ENCODE data around the gene PPIE. TPM values are rescaled to one million over a fixed set of nuclear protein-coding genes. Genes with fewer than 3 reads are reported as not detected.
"Not testable (repeated sequence)": the region's sequence is repeated elsewhere in the genome, so short reads cannot be mapped to it uniquely, and the experiment has no call there.

PPIE gene
- total and polyA plus RNA-seq, 7 experiments from 2014 or later = 52.3 to 119 (median 72.7) TPM

DNA sequence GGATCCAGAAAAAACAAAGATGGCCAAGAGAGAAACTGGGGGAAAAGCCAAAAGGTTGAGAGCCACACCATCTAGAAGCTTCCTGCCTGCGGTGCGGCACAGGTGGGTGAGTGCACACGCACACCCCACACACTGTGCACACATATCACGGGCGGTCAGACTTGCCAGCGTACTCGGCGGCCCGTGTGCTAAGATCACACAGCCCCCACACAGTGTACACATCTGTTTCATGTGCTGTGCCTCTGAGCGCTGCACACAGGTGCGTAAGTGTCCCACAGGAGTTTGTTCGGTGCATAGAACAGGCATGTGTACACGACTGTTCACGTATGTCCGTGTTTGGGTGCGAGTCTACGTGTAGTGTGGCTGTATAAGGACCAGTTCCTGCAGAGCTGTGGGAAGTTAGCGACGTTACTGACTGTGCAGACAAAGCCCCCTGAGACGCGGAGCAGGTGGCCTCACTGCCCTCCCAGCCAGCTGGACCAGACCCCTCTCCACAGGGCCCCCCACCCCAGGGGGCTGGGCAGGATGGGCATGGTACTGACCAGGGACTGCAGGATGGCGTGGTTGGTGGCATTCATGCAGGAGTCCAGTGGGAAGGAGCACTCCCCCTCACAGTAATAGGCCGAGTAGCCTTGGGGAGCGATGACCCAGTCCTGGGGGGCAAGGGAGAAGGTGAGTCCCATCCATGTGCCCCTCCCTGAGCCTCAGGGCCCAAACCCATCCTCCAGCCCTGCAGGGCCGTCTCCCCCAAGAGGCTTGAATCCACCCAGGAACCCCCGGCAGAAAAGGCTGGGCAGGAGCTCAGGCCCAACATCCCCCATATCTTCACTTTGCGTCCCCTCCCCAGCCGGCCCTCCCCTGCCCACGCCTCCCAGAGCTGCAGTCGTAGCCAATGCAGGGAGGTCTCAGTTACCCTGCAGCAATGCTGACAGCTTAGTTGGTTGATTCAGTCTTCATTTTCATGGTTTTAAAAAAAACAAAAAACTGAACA lies 24.2 kb downstream of the PPIE start:
- POLR2A ChIA-PET = no interaction called here
- no peak overlapping the region for H3K4me3 ChIP-seq (ENCODE audit: low read length)
- no peaks in the 10 kb centered on the region for H3K4me1 ChIP-seq (ENCODE audit: control insufficient read depth in 2 of 2, insufficient read depth in 2 of 2, low read length in 2 of 2)
- H3K27me3 ChIP-seq (ENCODE audit: control insufficient read depth in 2 of 2, insufficient read depth in 2 of 2, low read length in 2 of 2) = no peaks in the 10 kb centered on the region
- Mint-ChIP-seq H3K4me1 (peaks cover 0 to 3% (median 0%) of the 10 kb centered on the region in 7 donors), H3K27me3 (no peaks in the 10 kb centered on the region), H3K9me3 (no peaks in the 10 kb centered on the region), H3K27ac (no peak overlapping the region), H3K4me3 (no peak overlapping the region), H3K36me3 (peaks cover 2 to 18% (median 9%) of the 10 kb centered on the region in 5 donors)
- intact Hi-C loops (cut with micrococcal nuclease) = no loop called here
- no peaks in the 10 kb centered on the region for H3K9me3 ChIP-seq (ENCODE audit: control insufficient read depth in 2 of 3, low read length in 3 of 3)
- CTCF ChIA-PET = no interaction called here
- DNase-seq (no peak), ATAC-seq (no peak)
- H3K27ac ChIP-seq (ENCODE audit: low read depth, low read length) = no peak overlapping the region
- peaks cover 0 to 35% (median 6%) of the 10 kb centered on the region in 3 experiments for H3K36me3 ChIP-seq (ENCODE audit: control insufficient read depth in 2 of 3, insufficient read depth in 3 of 3, low read length in 3 of 3)

DNA sequence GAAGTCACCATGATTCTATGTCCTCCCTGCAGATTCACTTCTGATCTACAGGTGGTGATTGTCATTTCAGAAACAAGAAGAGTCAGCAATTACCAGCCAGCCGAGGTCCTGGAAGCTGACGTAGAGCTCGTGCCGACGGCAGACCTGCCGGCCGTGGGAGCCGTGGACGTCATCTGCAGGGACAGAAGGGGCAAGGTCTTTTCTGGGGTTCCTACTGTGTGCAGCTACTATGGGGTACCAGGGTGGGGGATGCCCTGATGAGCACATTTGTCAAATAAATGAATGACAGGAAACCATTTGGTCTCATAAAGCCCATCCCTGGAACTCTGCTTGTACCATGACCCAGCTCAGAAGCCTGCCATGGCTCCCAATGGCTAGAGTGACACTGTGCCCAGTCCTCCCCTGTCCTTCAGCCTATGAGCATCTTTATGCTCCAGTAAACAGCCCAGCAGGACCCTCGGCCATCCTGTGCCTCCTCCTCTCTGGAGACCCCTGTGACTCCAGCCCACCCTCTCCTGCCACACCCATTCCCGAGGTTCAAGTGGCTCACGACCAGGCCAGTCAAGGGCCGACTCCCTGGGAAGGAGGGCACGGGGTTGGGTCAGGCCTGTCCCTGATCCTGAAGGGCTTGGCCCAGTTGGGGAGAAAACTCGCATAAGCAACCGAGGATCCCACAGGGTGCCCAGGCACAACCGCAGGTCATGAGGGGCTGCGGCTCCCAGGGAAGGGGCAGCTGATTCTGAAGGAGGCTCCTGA lies 25.1 kb downstream of the PPIE start:
- H3K27me3 Mint-ChIP-seq; H3K4me1 Mint-ChIP-seq; intact Hi-C loops (cut with micrococcal nuclease); DNase-seq; CTCF ChIA-PET; POLR2A ChIA-PET; H3K4me3 Mint-ChIP-seq; H3K4me1 ChIP-seq (ENCODE audit: control insufficient read depth in 2 of 2, insufficient read depth in 2 of 2, low read length in 2 of 2); H3K9me3 ChIP-seq (ENCODE audit: control insufficient read depth in 2 of 3, low read length in 3 of 3); H3K27ac Mint-ChIP-seq; H3K9me3 Mint-ChIP-seq; ATAC-seq; H3K27ac ChIP-seq (ENCODE audit: low read depth, low read length); H3K27me3 ChIP-seq (ENCODE audit: control insufficient read depth in 2 of 2, insufficient read depth in 2 of 2, low read length in 2 of 2); H3K4me3 ChIP-seq (ENCODE audit: low read length): not testable (repeated sequence)
- peaks cover 0 to 25% (median 6%) of the 10 kb centered on the region in 3 experiments for H3K36me3 ChIP-seq (ENCODE audit: control insufficient read depth in 2 of 3, insufficient read depth in 3 of 3, low read length in 3 of 3)
- peaks cover 0 to 12% (median 9%) of the 10 kb centered on the region in 5 donors for H3K36me3 Mint-ChIP-seq

- H3K4me3 ChIP-seq (ENCODE audit: low read length); H3K4me3 Mint-ChIP-seq; ATAC-seq; H3K36me3 Mint-ChIP-seq; H3K4me1 Mint-ChIP-seq; H3K4me1 ChIP-seq (ENCODE audit: control insufficient read depth in 2 of 2, insufficient read depth in 2 of 2, low read length in 2 of 2); H3K27me3 Mint-ChIP-seq; intact Hi-C loops (cut with micrococcal nuclease); POLR2A ChIA-PET; DNase-seq; H3K9me3 ChIP-seq (ENCODE audit: control insufficient read depth in 2 of 3, low read length in 3 of 3); H3K27ac Mint-ChIP-seq; CTCF ChIA-PET; H3K27ac ChIP-seq (ENCODE audit: low read depth, low read length); H3K27me3 ChIP-seq (ENCODE audit: control insufficient read depth in 2 of 2, insufficient read depth in 2 of 2, low read length in 2 of 2); H3K9me3 Mint-ChIP-seq: not testable (repeated sequence)
- peaks cover 0 to 18% (median 2%) of the 10 kb centered on the region in 3 experiments for H3K36me3 ChIP-seq (ENCODE audit: control insufficient read depth in 2 of 3, insufficient read depth in 3 of 3, low read length in 3 of 3)
Observed at GRCh38 chr1:39764512-39764911, 25.8 kb downstream of the PPIE start.

- H3K36me3 ChIP-seq (ENCODE audit: control insufficient read depth in 2 of 3, insufficient read depth in 3 of 3, low read length in 3 of 3); H3K4me1 Mint-ChIP-seq; H3K36me3 Mint-ChIP-seq; H3K27me3 Mint-ChIP-seq; H3K27me3 ChIP-seq (ENCODE audit: control insufficient read depth in 2 of 2, insufficient read depth in 2 of 2, low read length in 2 of 2); H3K27ac ChIP-seq (ENCODE audit: low read depth, low read length); H3K27ac Mint-ChIP-seq; H3K4me1 ChIP-seq (ENCODE audit: control insufficient read depth in 2 of 2, insufficient read depth in 2 of 2, low read length in 2 of 2); ATAC-seq; DNase-seq; POLR2A ChIA-PET; H3K4me3 Mint-ChIP-seq; H3K9me3 ChIP-seq (ENCODE audit: control insufficient read depth in 2 of 3, low read length in 3 of 3); CTCF ChIA-PET; intact Hi-C loops (cut with micrococcal nuclease); H3K9me3 Mint-ChIP-seq; H3K4me3 ChIP-seq (ENCODE audit: low read length): not testable (repeated sequence)
Observed at GRCh38 chr1:39766466-39766865, 27.8 kb downstream of the PPIE start.

DNA sequence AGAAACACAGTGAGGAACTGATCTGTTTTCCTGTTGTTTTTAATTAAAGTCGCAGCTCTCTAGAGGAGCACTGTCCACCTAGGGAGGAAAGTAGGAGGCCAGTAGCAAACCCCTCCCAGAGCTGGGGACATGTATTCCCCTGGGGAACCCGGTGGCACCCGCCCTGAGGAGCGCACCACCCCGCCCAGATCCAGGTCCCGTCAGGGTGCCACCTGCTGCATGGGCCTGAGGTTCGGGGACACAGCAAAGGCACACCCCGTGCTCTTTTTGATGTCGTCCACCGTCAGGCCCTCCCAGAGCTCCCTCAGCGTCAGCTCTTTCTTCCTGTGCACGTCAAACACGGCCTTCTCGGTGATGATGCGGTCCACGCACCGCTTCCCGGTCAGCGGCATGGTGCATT lies 30.8 kb downstream of the PPIE start:
- H3K4me3 ChIP-seq (ENCODE audit: low read length); H3K4me1 ChIP-seq (ENCODE audit: control insufficient read depth in 2 of 2, insufficient read depth in 2 of 2, low read length in 2 of 2); DNase-seq; H3K9me3 ChIP-seq (ENCODE audit: control insufficient read depth in 2 of 3, low read length in 3 of 3); H3K36me3 Mint-ChIP-seq; H3K4me1 Mint-ChIP-seq; H3K27ac ChIP-seq (ENCODE audit: low read depth, low read length); H3K9me3 Mint-ChIP-seq; ATAC-seq; H3K36me3 ChIP-seq (ENCODE audit: control insufficient read depth in 2 of 3, insufficient read depth in 3 of 3, low read length in 3 of 3); H3K4me3 Mint-ChIP-seq; H3K27me3 ChIP-seq (ENCODE audit: control insufficient read depth in 2 of 2, insufficient read depth in 2 of 2, low read length in 2 of 2); H3K27ac Mint-ChIP-seq; CTCF ChIA-PET; POLR2A ChIA-PET; H3K27me3 Mint-ChIP-seq; intact Hi-C loops (cut with micrococcal nuclease): not testable (repeated sequence)

DNA sequence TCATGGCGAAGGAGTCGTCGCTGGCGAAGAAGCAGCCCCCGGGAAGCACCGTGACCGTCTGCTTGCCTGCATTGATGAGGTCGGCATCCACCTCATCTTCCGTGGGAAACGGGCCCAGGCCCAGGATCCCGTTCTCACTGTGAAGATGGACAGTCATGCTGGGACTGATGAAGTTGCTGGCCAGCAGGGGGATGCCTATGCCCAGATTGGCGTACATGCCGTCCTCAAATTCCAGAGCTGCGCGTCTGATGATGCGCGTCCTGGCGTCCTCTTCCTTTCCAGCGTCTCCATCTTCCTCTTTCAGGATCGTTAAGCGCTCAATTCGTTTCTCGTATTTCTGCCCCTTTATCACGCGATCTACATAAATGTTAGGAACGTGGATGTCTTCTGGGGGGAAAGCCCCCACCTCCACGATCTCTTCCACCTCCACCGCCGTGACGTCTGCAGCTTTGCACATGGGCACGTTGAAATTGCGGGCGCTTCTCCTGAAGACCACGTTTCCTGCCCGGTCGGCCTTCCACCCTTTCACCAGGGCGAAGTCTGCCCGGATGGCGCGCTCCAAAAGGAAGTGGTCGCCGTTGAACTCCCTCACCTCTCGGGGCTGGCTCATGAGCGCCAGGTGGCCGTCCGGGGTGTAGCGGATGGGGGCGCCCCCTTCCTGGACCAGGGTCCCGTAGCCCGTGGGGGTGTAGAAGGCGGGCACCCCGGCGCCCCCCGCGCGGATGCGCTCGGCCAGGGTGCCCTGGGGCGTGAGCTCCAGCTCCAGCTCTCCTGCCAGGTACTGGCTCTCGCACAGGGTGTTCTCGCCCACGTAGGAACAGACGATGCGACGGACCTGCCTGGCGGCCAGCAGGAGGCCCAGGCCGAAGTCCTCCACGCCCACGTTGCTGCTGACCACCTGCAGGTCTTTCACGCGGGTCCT lies 31.7 kb downstream of the PPIE start:
- H3K4me3 ChIP-seq (ENCODE audit: low read length) = not testable (repeated sequence)
- H3K4me3 Mint-ChIP-seq = peak overlapping the region in 6 of 10 donors; percentile 36 to 72 (median 54)

More for the DNA sequence above, 31.7 kb downstream of the PPIE start:
- H3K4me1 ChIP-seq (ENCODE audit: control insufficient read depth in 2 of 2, insufficient read depth in 2 of 2, low read length in 2 of 2); H3K36me3 ChIP-seq (ENCODE audit: control insufficient read depth in 2 of 3, insufficient read depth in 3 of 3, low read length in 3 of 3); H3K4me1 Mint-ChIP-seq; H3K9me3 Mint-ChIP-seq; H3K27me3 ChIP-seq (ENCODE audit: control insufficient read depth in 2 of 2, insufficient read depth in 2 of 2, low read length in 2 of 2); H3K27ac ChIP-seq (ENCODE audit: low read depth, low read length); POLR2A ChIA-PET; intact Hi-C loops (cut with micrococcal nuclease); DNase-seq; CTCF ChIA-PET; H3K9me3 ChIP-seq (ENCODE audit: control insufficient read depth in 2 of 3, low read length in 3 of 3); H3K36me3 Mint-ChIP-seq; H3K27me3 Mint-ChIP-seq: not testable (repeated sequence)
- H3K27ac Mint-ChIP-seq = peak overlapping the region in 1 of 9 donors; percentile 27
- peak; percentile 25 for ATAC-seq
